Activated T-helper 17 cell treated with anti-CD3 and anti-CD28 coated beads, Interleukin-2, amount 50 U/mL, for 72 hours (primary cell): ENCODE results near the gene POFUT1. TPM values are rescaled to one million over a fixed set of nuclear protein-coding genes. Genes with fewer than 3 reads are reported as not detected.
"Not testable (repeated sequence)": the region's sequence is repeated elsewhere in the genome, so short reads cannot be mapped to it uniquely, and the experiment has no call there.

Experiments
- ATAC-seq: fragments of 150-1000 bp; cut with Tn5 transposase; replicated peaks from 2 replicates; pipeline ENCODE4 v1.10.0; 2021; ENCODE audit warnings: mild to moderate bottlenecking, moderate library complexity
- H3K27ac Mint-ChIP-seq: one replicate; pipeline ENCODE4 v1.8.0; 2022; ENCODE audit warnings: mixed read lengths
- H3K27me3 Mint-ChIP-seq: one replicate; pipeline ENCODE4 v1.8.0; 2022; ENCODE audit warnings: mixed read lengths
- H3K36me3 Mint-ChIP-seq: one replicate; pipeline ENCODE4 v1.8.0; 2022; ENCODE audit warnings: low read depth, mild to moderate bottlenecking, mixed read lengths
- H3K4me1 Mint-ChIP-seq: one replicate; pipeline ENCODE4 v1.8.0; 2022; ENCODE audit warnings: mixed read lengths
- H3K4me3 Mint-ChIP-seq: one replicate; pipeline ENCODE4 v1.8.0; 2022; ENCODE audit warnings: mild to moderate bottlenecking, mixed read lengths
- H3K9me3 Mint-ChIP-seq: one replicate; pipeline ENCODE4 v1.8.0; 2022; ENCODE audit warnings: mixed read lengths
- total RNA-seq, 2 donors: library from RNA; stranded (reverse); gene quantifications; one replicate each; pipeline ENCODE4 v1.2.3, GENCODE V29; 2022

Gene POFUT1
- total RNA-seq, 2 donors from 2014 or later: 41.4 TPM

DNA sequence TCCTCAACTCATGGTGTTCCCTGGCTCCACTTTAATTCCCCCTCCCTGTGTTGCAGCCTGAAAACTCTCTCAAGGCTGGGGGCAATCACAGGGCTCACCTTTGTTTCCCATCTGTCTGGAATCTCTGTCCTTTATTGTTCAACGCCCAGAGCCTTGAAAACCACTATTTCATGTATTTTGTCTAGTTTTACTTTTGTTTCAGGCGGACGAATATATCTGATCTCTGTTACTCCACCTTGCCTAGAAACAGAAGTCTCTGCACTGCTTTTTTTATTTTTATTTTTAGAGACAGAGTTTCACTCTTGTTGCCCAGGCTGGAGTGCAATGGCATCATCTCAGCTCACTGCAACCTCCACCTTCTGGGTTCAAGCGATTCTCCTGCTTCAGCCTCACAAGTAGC lies 27.7 kb upstream of the POFUT1 start:
- no peaks in the 10 kb centered on the region for H3K27me3 Mint-ChIP-seq
- H3K36me3 Mint-ChIP-seq: no peaks in the 10 kb centered on the region
- no peak overlapping the region for H3K27ac Mint-ChIP-seq
- H3K4me3 Mint-ChIP-seq: no peak overlapping the region
- H3K4me1 Mint-ChIP-seq: peaks cover 7% of the 10 kb centered on the region
- H3K9me3 Mint-ChIP-seq: no peaks in the 10 kb centered on the region
- no peak for ATAC-seq

DNA sequence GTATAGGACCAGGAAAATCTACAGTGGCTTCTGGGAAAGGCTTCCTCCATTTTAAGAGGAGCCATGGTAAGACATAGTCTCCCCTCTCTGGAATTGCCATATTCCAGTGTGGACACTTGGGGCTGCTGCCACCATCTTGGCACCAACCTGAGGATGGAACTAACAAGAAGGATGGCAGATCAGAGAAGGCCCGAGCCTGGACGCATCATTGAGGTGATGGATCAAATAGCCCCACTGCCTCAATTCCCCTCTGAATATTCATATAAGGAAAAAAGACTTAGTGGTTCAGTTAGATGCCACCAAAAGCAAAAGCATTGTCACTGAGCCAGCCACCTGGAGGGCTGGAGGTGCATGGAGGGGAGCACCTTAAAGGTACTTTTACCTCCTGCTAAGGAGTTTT lies 26.1 kb upstream of the POFUT1 start:
- Mint-ChIP-seq H3K27me3 (no peaks in the 10 kb centered on the region), H3K4me1 (peaks cover 10% of the 10 kb centered on the region), H3K27ac (no peak overlapping the region), H3K36me3 (no peaks in the 10 kb centered on the region), H3K4me3 (no peak overlapping the region), H3K9me3 (no peaks in the 10 kb centered on the region)
- ATAC-seq: no peak

DNA sequence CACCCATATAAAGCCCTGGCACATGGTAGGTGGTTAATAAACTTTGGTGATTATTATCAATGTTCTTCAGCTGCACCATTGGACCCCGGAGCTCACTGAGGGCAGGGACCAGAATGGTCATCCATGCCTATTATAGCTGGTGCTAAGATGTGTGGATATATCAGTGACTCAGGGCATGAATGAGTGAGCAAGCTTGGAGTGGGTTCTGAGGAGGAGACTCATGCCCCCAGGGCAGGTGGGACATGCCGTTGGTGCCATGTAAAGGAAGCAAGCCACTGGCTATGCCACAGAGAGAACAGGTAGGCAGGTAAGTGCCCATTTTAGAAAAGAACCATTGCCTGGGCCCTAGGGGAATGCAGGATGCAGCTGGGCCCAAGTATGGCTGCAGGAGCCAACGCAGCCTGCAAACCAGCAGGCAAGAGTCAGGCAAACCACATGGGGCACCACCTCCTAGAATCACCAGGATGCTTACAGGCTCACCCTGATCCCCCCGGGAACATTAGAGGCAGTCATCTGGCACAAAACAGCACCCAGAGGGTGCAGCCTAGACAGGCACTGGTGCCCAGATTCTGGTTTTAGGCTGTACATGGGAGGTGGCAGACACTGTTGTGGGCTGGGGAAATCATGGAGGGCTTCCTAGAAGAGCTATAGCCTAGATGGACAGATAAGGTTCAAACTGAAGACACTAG lies 23.6 kb upstream of the POFUT1 start:
- Mint-ChIP-seq H3K27me3 (no peaks in the 10 kb centered on the region), H3K4me1 (peaks cover 9% of the 10 kb centered on the region), H3K9me3 (no peaks in the 10 kb centered on the region), H3K4me3 (no peak overlapping the region), H3K36me3 (peaks cover 5% of the 10 kb centered on the region), H3K27ac (no peak overlapping the region)
- no peak for ATAC-seq

DNA sequence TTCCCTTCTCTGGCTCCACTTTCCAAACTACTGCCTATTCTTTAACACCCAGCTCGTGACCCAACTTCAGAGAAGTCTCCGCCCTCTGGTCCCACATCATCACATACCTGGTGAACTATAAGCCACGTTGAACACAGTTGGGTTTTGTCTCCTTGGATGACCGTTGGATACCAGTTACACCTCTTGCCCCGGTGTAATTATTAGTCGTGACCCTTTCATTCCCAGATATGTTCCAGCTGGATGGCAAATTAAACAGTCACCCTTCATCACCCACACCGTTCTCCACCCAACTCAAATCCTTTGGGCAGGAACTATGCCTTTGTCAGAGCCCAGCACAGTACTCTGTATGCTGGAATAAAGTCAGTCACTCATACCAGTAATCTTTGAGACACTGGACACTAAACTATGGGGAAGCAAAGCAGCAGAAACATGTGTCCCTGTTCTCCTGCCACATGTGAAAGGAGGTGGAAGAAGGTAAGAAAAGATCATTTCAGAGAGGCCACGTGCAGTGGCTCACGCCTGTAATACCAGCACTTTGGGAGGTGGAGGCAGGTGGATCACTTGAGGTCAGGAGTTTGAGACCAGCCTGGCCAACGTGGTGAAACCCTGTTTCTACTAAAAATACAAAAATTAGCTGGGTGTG lies 22.6 kb upstream of the POFUT1 start:
- Mint-ChIP-seq H3K9me3 (no peaks in the 10 kb centered on the region), H3K27ac (no peak overlapping the region), H3K4me3 (no peak overlapping the region), H3K27me3 (no peaks in the 10 kb centered on the region), H3K4me1 (peaks cover 9% of the 10 kb centered on the region), H3K36me3 (peaks cover 11% of the 10 kb centered on the region)
- ATAC-seq: no peak

DNA sequence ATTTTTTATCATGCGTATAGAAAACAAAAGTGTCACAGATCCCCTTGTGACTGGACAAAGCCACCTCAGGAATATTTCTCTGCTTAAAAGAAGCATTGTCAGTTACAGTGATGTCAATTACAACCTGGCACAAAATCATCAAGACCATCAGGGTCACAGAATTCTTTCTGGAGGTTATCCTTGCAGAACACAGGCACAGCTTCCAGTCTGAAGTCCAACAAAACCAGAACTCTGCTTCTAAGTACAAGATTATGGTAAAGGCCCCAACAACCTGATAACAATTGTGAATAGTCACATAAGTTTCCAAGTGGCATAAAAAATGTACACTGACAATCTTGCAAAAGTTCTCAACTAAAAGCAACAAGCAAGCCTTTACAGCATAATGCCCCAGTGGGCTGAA lies 21.2 kb upstream of the POFUT1 start:
- Mint-ChIP-seq H3K4me1 (peaks cover 9% of the 10 kb centered on the region), H3K4me3 (no peak overlapping the region), H3K36me3 (peaks cover 23% of the 10 kb centered on the region), H3K27ac (no peak overlapping the region), H3K9me3 (no peaks in the 10 kb centered on the region), H3K27me3 (no peaks in the 10 kb centered on the region)
- no peak for ATAC-seq

- ATAC-seq: no peak
- peaks cover 13% of the 10 kb centered on the region for H3K4me1 Mint-ChIP-seq
- H3K36me3 Mint-ChIP-seq: peaks cover 43% of the 10 kb centered on the region
- H3K4me3 Mint-ChIP-seq: peak overlapping the region; percentile 52
- no peaks in the 10 kb centered on the region for H3K27me3 Mint-ChIP-seq
- no peaks in the 10 kb centered on the region for H3K9me3 Mint-ChIP-seq
- H3K27ac Mint-ChIP-seq: peak overlapping the region; percentile 84
These were observed 19.1 kb upstream of the POFUT1 start for GRCh38 chr20:32188376-32189122.

DNA sequence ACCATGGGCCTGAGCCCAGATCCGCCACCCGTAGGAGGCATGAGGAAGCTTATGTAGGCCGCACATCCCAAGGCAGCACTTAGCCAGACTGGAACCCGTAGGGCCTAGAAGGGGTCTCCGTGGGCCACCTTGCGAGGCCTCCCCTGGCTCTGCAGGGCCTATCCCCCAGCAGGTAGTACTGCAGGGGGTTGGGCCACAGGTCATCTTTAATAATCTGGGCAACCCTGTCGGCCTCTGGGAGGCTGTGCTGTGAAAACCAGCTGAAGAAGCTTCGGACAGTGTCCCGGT lies 18.6 kb upstream of the POFUT1 start:
- Mint-ChIP-seq H3K36me3 (peaks cover 48% of the 10 kb centered on the region), H3K4me3 (peak overlapping the region; percentile 52), H3K4me1 (peaks cover 18% of the 10 kb centered on the region), H3K27me3 (no peaks in the 10 kb centered on the region), H3K9me3 (no peaks in the 10 kb centered on the region), H3K27ac (peak overlapping the region; percentile 84)
- no peak for ATAC-seq

- H3K4me3 Mint-ChIP-seq: peak overlapping the region; percentile 52
- peaks cover 22% of the 10 kb centered on the region for H3K4me1 Mint-ChIP-seq
- peaks cover 57% of the 10 kb centered on the region for H3K36me3 Mint-ChIP-seq
- H3K27me3 Mint-ChIP-seq: no peaks in the 10 kb centered on the region
- peak; percentile 77 for ATAC-seq
- no peaks in the 10 kb centered on the region for H3K9me3 Mint-ChIP-seq
- peak overlapping the region; percentile 84 for H3K27ac Mint-ChIP-seq
These were observed 17.7 kb upstream of the POFUT1 start for GRCh38 chr20:32189691-32190615.

DNA sequence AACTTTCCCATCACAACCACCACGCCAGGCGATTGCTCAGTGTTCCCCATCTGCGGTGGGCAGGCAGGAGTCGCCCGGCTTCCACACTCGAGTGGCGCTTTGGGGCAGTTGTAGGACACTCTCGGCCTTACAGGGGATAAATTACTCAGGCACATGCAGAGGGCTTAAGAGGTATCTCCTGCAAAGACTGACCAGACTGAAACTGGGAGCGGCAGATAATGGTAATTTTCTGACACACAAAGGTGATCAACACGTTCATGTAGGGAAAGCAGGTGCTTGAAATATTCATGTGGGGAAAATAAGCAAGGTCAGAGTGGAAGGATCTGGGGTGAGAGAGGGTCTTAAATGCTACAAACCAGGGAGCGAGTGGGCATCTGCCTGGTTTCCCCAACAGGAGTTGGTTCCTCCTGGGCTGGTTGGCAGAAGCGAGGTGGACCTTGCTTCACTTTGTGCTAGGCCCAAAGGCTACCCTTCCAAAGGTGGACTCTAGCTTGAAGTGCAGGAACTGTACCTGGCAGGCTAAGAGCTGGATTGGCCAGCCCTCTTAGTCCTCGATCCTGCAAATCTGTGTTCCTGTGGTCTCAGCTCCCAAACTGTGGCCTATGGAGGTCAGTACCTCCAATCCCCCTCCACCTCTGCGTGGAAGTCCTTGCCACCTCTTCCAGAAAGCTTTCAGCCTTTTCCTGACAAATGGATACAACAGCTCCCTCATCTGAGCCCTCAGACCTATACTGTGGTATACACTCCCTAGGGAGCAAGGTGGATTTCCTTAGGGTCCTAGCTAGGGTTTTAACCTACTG lies 16.9 kb upstream of the POFUT1 start:
- H3K4me3 Mint-ChIP-seq: peak overlapping the region; percentile 52
- no peak for ATAC-seq

DNA sequence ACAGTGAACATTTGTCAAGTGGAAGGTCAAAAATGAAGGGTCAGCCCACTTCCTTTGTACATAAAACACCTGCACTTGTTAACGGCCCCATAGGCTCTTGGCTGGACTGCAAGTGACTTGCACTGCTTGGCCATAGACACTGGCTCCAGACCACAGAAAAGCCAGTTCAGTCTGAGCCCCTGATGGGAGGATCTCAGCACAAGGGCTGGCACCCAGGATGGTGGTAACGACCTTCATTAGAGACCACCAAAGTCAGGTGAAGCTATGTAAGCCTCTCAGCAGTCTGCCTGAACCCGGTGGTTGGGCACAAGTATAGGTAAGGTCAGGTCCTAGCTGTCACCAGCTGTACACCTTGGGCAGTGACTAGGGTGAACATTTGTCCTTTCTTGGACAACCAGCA lies 16.3 kb upstream of the POFUT1 start:
- peaks cover 26% of the 10 kb centered on the region for H3K4me1 Mint-ChIP-seq
- H3K27me3 Mint-ChIP-seq: no peaks in the 10 kb centered on the region
- no peaks in the 10 kb centered on the region for H3K9me3 Mint-ChIP-seq
- peak; percentile 6 for ATAC-seq
- peak overlapping the region; percentile 64 for H3K27ac Mint-ChIP-seq
- peak overlapping the region; percentile 52 for H3K4me3 Mint-ChIP-seq
- peaks cover 72% of the 10 kb centered on the region for H3K36me3 Mint-ChIP-seq

More for the DNA sequence above, 16.9 kb upstream of the POFUT1 start:
- Mint-ChIP-seq H3K9me3 (no peaks in the 10 kb centered on the region), H3K36me3 (peaks cover 66% of the 10 kb centered on the region), H3K27me3 (no peaks in the 10 kb centered on the region), H3K4me1 (peaks cover 26% of the 10 kb centered on the region), H3K27ac (peak overlapping the region; percentile 64)

GRCh38 chr20:32191873-32192272 lies 15.8 kb upstream of the POFUT1 start:
- Mint-ChIP-seq H3K9me3 (no peaks in the 10 kb centered on the region), H3K36me3 (peaks cover 76% of the 10 kb centered on the region), H3K4me1 (peaks cover 26% of the 10 kb centered on the region), H3K27ac (no peak overlapping the region), H3K27me3 (no peaks in the 10 kb centered on the region), H3K4me3 (no peak overlapping the region)
- ATAC-seq: peak; percentile 8

GRCh38 chr20:32192698-32193097 lies 15.0 kb upstream of the POFUT1 start:
- H3K4me3 Mint-ChIP-seq: no peak overlapping the region
- no peaks in the 10 kb centered on the region for H3K9me3 Mint-ChIP-seq
- H3K4me1 Mint-ChIP-seq: peaks cover 31% of the 10 kb centered on the region
- no peak for ATAC-seq
- peak overlapping the region; percentile 28 for H3K27ac Mint-ChIP-seq
- no peaks in the 10 kb centered on the region for H3K27me3 Mint-ChIP-seq
- peaks cover 85% of the 10 kb centered on the region for H3K36me3 Mint-ChIP-seq

GRCh38 chr20:32193336-32193735 lies 14.3 kb upstream of the POFUT1 start:
- peaks cover 91% of the 10 kb centered on the region for H3K36me3 Mint-ChIP-seq
- H3K27me3 Mint-ChIP-seq, ATAC-seq, H3K9me3 Mint-ChIP-seq: not testable (repeated sequence)
- peak overlapping the region; percentile 28 for H3K27ac Mint-ChIP-seq
- H3K4me3 Mint-ChIP-seq: peak overlapping the region; percentile 3
- H3K4me1 Mint-ChIP-seq: peaks cover 35% of the 10 kb centered on the region
